Fibroblast of lung (primary cell): ENCODE measurements around the gene XAB2. TPM values are rescaled to one million over a fixed set of nuclear protein-coding genes. Genes with fewer than 3 reads are reported as not detected.

Experiments
- DNase-seq, 2 donors: peaks; one replicate each; pipeline versions ENCODE4 v3.0.0 to v3.0.0-alpha.2; 2010; ENCODE audit warnings: low read depth in 2 of 2
- H2AFZ ChIP-seq: 2 replicates; pipeline ENCODE4 v1.5.1; 2012; ENCODE audit warnings: low read length, control low read depth, inconsistent platforms
- H3K27ac ChIP-seq: 2 replicates; pipeline ENCODE4 v1.5.1; 2011; ENCODE audit warnings: low read length, control low read depth; ENCODE audit not compliant: insufficient read depth
- H3K27me3 ChIP-seq: 2 replicates; pipeline ENCODE4 v1.5.1; 2011; ENCODE audit warnings: mild to moderate bottlenecking, low read length; ENCODE audit not compliant: control insufficient read depth, insufficient read depth
- H3K36me3 ChIP-seq: 2 replicates; pipeline ENCODE4 v1.5.1; 2011; ENCODE audit warnings: low read length; ENCODE audit not compliant: control insufficient read depth, insufficient read depth
- H3K4me1 ChIP-seq: 2 replicates; pipeline ENCODE4 v1.5.1; 2011; ENCODE audit warnings: low read length; ENCODE audit not compliant: control insufficient read depth, insufficient read depth; ENCODE audit errors: extremely low read depth
- H3K4me2 ChIP-seq: 2 replicates; pipeline ENCODE4 v1.5.1; 2011; ENCODE audit warnings: low read length, control low read depth; ENCODE audit not compliant: insufficient read depth; ENCODE audit errors: extremely low read depth
- H3K4me3 ChIP-seq, 4 experiments: fragments of 200-600 bp in 1 of 4; sonication (generic) in 1 of 4; replicated peaks in 1 of 4; 2 replicates each; pipeline ENCODE4 v1.5.1; 2011 to 2016; ENCODE audit warnings: low read length in 4 of 4, low read depth in 3 of 4, mild to moderate bottlenecking in 3 of 4, control low read depth in 2 of 4, inconsistent platforms in 1 of 4, mixed read lengths in 1 of 4; ENCODE audit not compliant: insufficient read depth in 1 of 4; ENCODE audit errors: control extremely low read depth in 1 of 4
- H3K79me2 ChIP-seq: 2 replicates; pipeline ENCODE4 v1.5.1; 2012; ENCODE audit warnings: mild to moderate bottlenecking, low read length, inconsistent platforms; ENCODE audit not compliant: control insufficient read depth, insufficient read depth
- H3K9ac ChIP-seq: 2 replicates; pipeline ENCODE4 v1.5.1; 2011; ENCODE audit warnings: mild to moderate bottlenecking, low read length, control low read depth; ENCODE audit not compliant: insufficient read depth
- H3K9me3 ChIP-seq: 2 replicates; pipeline ENCODE4 v1.5.1; 2012; ENCODE audit warnings: low read depth, low read length; ENCODE audit not compliant: control insufficient read depth, insufficient read depth
- H4K20me1 ChIP-seq: 2 replicates; pipeline ENCODE4 v1.5.1; 2011; ENCODE audit warnings: low read length; ENCODE audit not compliant: control insufficient read depth, insufficient read depth; ENCODE audit errors: extremely low read depth
- EZH2 ChIP-seq: IDR thresholded peaks from 2 replicates; pipeline ENCODE4 v1.5.1; 2012; ENCODE audit warnings: low read length, control low read depth, mild to moderate bottlenecking; ENCODE audit errors: missing control alignments
- polyA plus RNA-seq, 2 donors: library from polyadenylated mRNA; depleted of rRNA in 1 of 2; stranded (reverse) in 1 of 2; unstranded in 1 of 2; fragments of >200 nt; gene quantifications; 2 replicates each; pipeline ENCODE4 v1.2.1, GENCODE V29; 2011 to 2012; ENCODE audit warnings: missing spikeins in 1 of 2
- total RNA-seq: library from RNA; depleted of rRNA; stranded (reverse); fragments of >200 nt; gene quantifications from 2 replicates; pipeline ENCODE4 v1.2.1, GENCODE V29; 2014
- TF ChIP-seq, protein P1 (sequence below), 2 donors: IDR thresholded peaks in 1 of 2; conservative IDR thresholded peaks in 1 of 2; 1 replicate in 1 of 2; 2 replicates in 1 of 2; pipeline ENCODE4 v1.5.1; 2011 to 2012; ENCODE audit warnings: low read length in 2 of 2, control low read depth in 1 of 2, inconsistent platforms in 1 of 2, low read depth in 1 of 2, mild to moderate bottlenecking in 1 of 2

XAB2 gene
- total and polyA plus RNA-seq, 2 donors (not counting 1 experiment from before 2014, with no cell fraction given): 12.5 to 28.2 TPM

DNA sequence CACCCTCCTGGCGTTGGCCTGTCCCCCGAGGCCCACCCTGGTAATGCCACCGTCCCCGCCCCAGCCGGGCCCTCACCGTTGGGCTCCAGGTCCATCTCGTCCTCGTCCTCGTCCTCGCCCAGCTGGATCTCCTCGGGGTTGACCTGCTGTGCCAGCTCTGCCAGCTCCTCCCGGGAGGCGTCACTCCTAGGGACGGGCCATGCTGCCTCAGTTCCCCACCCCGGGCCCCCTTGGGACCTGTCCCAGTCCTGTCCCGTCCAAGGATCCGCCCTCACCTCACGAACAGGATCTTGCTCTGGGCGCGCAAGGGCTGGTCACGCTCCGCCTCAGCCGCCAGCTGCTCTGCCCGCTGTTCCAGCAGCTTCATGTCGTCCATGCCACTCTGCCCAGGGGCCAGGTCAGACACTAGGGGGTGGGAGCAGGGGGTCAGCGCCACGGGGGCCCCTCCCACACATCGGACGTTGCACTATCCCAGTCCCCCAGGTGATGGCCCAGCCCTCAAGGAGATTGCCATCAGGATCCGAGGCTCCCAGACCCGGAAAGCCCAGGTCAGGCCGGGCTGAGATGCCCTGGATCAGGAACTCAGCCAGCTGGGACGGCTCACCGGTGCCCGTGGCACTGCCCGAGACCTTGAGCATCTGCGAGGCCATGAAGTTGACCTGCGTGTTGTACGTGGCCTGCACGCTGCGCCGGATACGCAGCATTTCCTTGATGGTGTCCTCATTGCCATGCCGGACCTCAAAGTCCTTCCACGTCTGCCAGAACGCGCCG, 9.5 kb downstream of the XAB2 start:
- Histone ChIP-seq H3K9ac (no peak overlapping the region), H3K4me3 (no peak overlapping the region), H3K4me1 (no peaks in the 10 kb centered on the region), H3K27me3 (no peaks in the 10 kb centered on the region), H2AFZ (no peak overlapping the region), H3K27ac (no peak overlapping the region), H3K79me2 (no peaks in the 10 kb centered on the region), H4K20me1 (no peaks in the 10 kb centered on the region), H3K9me3 (no peaks in the 10 kb centered on the region), H3K36me3 (peaks cover 22% of the 10 kb centered on the region), H3K4me2 (no peak overlapping the region)
- no peak for DNase-seq
- TF ChIP-seq EZH2: no peak
- TF ChIP-seq, protein P1, sequence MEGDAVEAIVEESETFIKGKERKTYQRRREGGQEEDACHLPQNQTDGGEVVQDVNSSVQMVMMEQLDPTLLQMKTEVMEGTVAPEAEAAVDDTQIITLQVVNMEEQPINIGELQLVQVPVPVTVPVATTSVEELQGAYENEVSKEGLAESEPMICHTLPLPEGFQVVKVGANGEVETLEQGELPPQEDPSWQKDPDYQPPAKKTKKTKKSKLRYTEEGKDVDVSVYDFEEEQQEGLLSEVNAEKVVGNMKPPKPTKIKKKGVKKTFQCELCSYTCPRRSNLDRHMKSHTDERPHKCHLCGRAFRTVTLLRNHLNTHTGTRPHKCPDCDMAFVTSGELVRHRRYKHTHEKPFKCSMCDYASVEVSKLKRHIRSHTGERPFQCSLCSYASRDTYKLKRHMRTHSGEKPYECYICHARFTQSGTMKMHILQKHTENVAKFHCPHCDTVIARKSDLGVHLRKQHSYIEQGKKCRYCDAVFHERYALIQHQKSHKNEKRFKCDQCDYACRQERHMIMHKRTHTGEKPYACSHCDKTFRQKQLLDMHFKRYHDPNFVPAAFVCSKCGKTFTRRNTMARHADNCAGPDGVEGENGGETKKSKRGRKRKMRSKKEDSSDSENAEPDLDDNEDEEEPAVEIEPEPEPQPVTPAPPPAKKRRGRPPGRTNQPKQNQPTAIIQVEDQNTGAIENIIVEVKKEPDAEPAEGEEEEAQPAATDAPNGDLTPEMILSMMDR (conservative IDR thresholded peaks at IDR 0.05 in 1 of 2, IDR thresholded peaks at IDR 0.05 in 1 of 2; ENCODE audit: low read depth in 1 of 2, low read length in 2 of 2): no peak

DNA sequence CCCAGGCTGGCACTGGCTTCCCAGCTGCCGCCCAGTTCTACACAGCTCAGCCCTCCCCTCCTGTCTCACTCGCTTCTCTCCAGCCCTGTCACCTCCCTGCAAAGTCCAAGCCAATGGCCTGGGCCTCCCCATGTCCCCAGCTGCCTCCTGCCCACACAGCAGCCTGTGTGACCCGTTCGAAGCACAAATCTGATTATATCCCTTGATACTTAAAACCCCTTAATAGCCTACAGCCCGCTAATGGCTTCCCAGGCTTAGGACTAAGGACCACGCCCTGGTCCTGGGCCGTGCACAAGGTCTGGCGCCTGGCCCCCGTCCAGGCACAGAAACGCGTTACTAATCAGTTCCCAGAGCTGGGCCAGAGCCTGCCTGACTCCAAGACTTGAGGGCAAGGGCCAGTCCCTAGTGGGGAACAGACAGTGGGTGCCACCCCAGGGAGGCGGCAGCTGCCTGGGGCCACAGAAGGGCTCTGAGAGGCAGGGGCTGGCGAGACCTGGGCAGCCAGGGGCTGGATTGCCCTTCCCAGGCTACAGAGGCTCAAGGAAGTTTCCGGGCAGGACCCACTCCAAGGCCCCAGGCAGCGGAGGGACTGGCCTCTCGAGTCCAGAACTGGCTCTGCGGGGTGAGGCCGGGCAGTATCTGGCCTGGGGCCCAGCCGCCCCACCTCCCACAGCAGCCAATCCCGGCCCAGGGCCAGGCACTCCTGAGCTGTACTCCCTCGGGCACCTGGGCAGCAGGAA, 10.4 kb downstream of the XAB2 start:
- no peak overlapping the region for H2AFZ ChIP-seq
- no peak overlapping the region for H3K9ac ChIP-seq
- no peaks in the 10 kb centered on the region for H3K9me3 ChIP-seq
- H3K79me2 ChIP-seq: no peaks in the 10 kb centered on the region
- TF ChIP-seq EZH2: no peak
- TF ChIP-seq, protein P1 (conservative IDR thresholded peaks at IDR 0.05 in 1 of 2, IDR thresholded peaks at IDR 0.05 in 1 of 2; ENCODE audit: low read depth in 1 of 2, low read length in 2 of 2): no peak
- H3K4me2 ChIP-seq: no peak overlapping the region
- no peaks in the 10 kb centered on the region for H3K4me1 ChIP-seq
- no peaks in the 10 kb centered on the region for H3K27me3 ChIP-seq
- H3K4me3 ChIP-seq: no peak overlapping the region
- no peak for DNase-seq
- no peaks in the 10 kb centered on the region for H4K20me1 ChIP-seq
- H3K36me3 ChIP-seq: peaks cover 21% of the 10 kb centered on the region
- H3K27ac ChIP-seq: no peak overlapping the region

DNA sequence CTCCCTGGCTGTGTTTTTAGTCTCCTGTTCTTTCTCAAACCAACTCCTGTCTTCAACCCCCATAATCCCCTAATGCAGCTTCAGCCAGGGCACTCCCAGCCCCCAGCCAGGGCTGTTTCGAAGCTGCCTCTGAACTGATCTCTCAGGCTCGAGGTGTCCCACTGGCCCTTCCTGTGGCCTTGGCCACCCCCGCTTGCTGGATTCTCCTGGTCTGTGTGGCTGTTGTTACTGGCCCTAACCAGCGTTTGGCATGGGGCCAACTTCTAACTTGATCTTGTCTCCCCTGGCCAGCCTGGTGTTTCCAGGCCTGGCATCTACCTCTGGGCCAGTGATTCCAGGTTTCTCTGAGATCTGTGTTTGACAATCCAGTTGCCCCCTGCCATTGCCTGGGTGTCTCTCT, 11.0 kb downstream of the XAB2 start:
- H3K27ac ChIP-seq: no peak overlapping the region
- no peaks in the 10 kb centered on the region for H3K27me3 ChIP-seq
- no peak overlapping the region for H3K9ac ChIP-seq
- no peaks in the 10 kb centered on the region for H3K4me1 ChIP-seq
- no peak for TF ChIP-seq EZH2
- TF ChIP-seq, protein P1 (conservative IDR thresholded peaks at IDR 0.05 in 1 of 2, IDR thresholded peaks at IDR 0.05 in 1 of 2; ENCODE audit: low read depth in 1 of 2, low read length in 2 of 2): no peak
- H2AFZ ChIP-seq: no peak overlapping the region
- no peak overlapping the region for H3K4me3 ChIP-seq
- no peaks in the 10 kb centered on the region for H4K20me1 ChIP-seq
- DNase-seq: no peak
- no peak overlapping the region for H3K4me2 ChIP-seq
- no peaks in the 10 kb centered on the region for H3K79me2 ChIP-seq
- no peaks in the 10 kb centered on the region for H3K9me3 ChIP-seq
- peaks cover 21% of the 10 kb centered on the region for H3K36me3 ChIP-seq
